ENCODE measurements around the gene GANC.

GRCh38 chr15:42329992-42330391 lies 57.0 kb downstream of the GANC start:
- TF ChIP-seq CTCF (conservative IDR thresholded peaks at IDR 0.05; ENCODE audit: low read depth in 2 of 2) (no peak), POLR2AphosphoS5 (IDR thresholded peaks at IDR 0.05; ENCODE audit: low read depth) (no peak), EZH2 (IDR thresholded peaks at IDR 0.05; ENCODE audit: low read depth, unreplicated experiment) (no peak), EZH2phosphoT487 (IDR thresholded peaks at IDR 0.05; ENCODE audit: unreplicated experiment) (no peak)
- TF ChIP-seq, protein P1, sequence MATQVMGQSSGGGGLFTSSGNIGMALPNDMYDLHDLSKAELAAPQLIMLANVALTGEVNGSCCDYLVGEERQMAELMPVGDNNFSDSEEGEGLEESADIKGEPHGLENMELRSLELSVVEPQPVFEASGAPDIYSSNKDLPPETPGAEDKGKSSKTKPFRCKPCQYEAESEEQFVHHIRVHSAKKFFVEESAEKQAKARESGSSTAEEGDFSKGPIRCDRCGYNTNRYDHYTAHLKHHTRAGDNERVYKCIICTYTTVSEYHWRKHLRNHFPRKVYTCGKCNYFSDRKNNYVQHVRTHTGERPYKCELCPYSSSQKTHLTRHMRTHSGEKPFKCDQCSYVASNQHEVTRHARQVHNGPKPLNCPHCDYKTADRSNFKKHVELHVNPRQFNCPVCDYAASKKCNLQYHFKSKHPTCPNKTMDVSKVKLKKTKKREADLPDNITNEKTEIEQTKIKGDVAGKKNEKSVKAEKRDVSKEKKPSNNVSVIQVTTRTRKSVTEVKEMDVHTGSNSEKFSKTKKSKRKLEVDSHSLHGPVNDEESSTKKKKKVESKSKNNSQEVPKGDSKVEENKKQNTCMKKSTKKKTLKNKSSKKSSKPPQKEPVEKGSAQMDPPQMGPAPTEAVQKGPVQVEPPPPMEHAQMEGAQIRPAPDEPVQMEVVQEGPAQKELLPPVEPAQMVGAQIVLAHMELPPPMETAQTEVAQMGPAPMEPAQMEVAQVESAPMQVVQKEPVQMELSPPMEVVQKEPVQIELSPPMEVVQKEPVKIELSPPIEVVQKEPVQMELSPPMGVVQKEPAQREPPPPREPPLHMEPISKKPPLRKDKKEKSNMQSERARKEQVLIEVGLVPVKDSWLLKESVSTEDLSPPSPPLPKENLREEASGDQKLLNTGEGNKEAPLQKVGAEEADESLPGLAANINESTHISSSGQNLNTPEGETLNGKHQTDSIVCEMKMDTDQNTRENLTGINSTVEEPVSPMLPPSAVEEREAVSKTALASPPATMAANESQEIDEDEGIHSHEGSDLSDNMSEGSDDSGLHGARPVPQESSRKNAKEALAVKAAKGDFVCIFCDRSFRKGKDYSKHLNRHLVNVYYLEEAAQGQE (IDR thresholded peaks at IDR 0.05; ENCODE audit: unreplicated experiment), result no peak

Measured in GM23338 (cell line).